GM12878 (cell line): Measurements from ENCODE around the gene FBXW12.

Experiments used
- CEBPB ChIP-seq, 2 experiments: fragments of 150-350 bp in 1 of 2; IDR thresholded peaks; 2 replicates each; pipeline ENCODE4 v1.6.1; 2012 to 2014; ENCODE audit warnings: low read depth in 2 of 2, low read length in 2 of 2, borderline replicate concordance in 1 of 2, inconsistent platforms in 1 of 2
- CTCF ChIP-seq, 3 experiments: IDR thresholded peaks in 2 of 3; conservative IDR thresholded peaks in 1 of 3; 2 replicates each; pipeline ENCODE4 v1.5.1; 2011; ENCODE audit warnings: low read depth in 3 of 3, low read length in 3 of 3, mild to moderate bottlenecking in 3 of 3, control low read depth in 2 of 3, moderate library complexity in 2 of 3, inconsistent platforms in 1 of 3, mixed read lengths in 1 of 3; ENCODE audit not compliant: control insufficient read depth in 2 of 3, insufficient read depth in 1 of 3; ENCODE audit errors: extremely low read depth in 1 of 3
- EP300 ChIP-seq, 2 experiments: fragments of 150-350 bp in 1 of 2; IDR thresholded peaks; 2 replicates each; pipeline ENCODE4 v1.6.1; 2011 to 2012; ENCODE audit warnings: low read depth in 2 of 2, low read length in 2 of 2, borderline replicate concordance in 1 of 2, improper control_type of control experiment in 1 of 2, inconsistent platforms in 1 of 2; ENCODE audit not compliant: control insufficient read depth in 1 of 2
- IKZF2 ChIP-seq, 2 experiments: fragments of 450-650 bp; IDR thresholded peaks; 2 replicates each; pipeline ENCODE4 v1.6.1; 2017; ENCODE audit warnings: mild to moderate bottlenecking in 2 of 2, moderate library complexity in 2 of 2
- TCF7 ChIP-seq: IDR thresholded peaks from 2 replicates; pipeline ENCODE4 v1.6.1; 2014; ENCODE audit warnings: antibody characterized with exemption, borderline replicate concordance

GRCh38 chr3:48419597-48419996, 47.6 kb downstream of the FBXW12 start:
- no peak for TF ChIP-seq TCF7
- no peak for TF ChIP-seq EP300 (IDR thresholded peaks at IDR 0.05; ENCODE audit: borderline replicate concordance in 1 of 2, control insufficient read depth in 1 of 2, low read depth in 2 of 2, low read length in 2 of 2)
- no peak for TF ChIP-seq CTCF (IDR thresholded peaks at IDR 0.05 in 2 of 3, conservative IDR thresholded peaks at IDR 0.05 in 1 of 3; ENCODE audit: control insufficient read depth in 2 of 3, extremely low read depth in 1 of 3, insufficient read depth in 1 of 3, low read depth in 3 of 3, low read length in 3 of 3)
- no peak for TF ChIP-seq IKZF2 (IDR thresholded peaks at IDR 0.05)
- TF ChIP-seq CEBPB (IDR thresholded peaks at IDR 0.05; ENCODE audit: borderline replicate concordance in 1 of 2, low read depth in 2 of 2, low read length in 2 of 2) = no peak
